GOT3 (cell line): ENCODE data around the gene VGLL4.
"Not testable (repeated sequence)": the region's sequence is repeated elsewhere in the genome, so short reads cannot be mapped to it uniquely, and the experiment has no call there.

Experiments used
- DNase-seq: peaks from one replicate; lab custom pipeline; 2025; ENCODE audit warnings: mixed read lengths; lab: John Stamatoyannopoulos, UW

Gene VGLL4

GRCh38 chr3:11529281-11529680 is 114.4 kb downstream of the VGLL4 start:
- no peak for DNase-seq

GRCh38 chr3:11526121-11526520 is 117.6 kb downstream of the VGLL4 start:
- DNase-seq, result not testable (repeated sequence)

GRCh38 chr3:11523572-11524101 is 120.1 kb downstream of the VGLL4 start:
- DNase-seq, result no peak

GRCh38 chr3:11522953-11523571 is 120.7 kb downstream of the VGLL4 start:
- no peak for DNase-seq

GRCh38 chr3:11522398-11522715 is 121.4 kb downstream of the VGLL4 start:
- no peak for DNase-seq

- DNase-seq, result no peak
These were observed 122.5 kb downstream of the VGLL4 start for GRCh38 chr3:11521167-11521566.

- no peak for DNase-seq
These were observed 126.1 kb downstream of the VGLL4 start for GRCh38 chr3:11517601-11518000.

GRCh38 chr3:11514191-11514821 is 129.4 kb downstream of the VGLL4 start:
- no peak for DNase-seq

GRCh38 chr3:11513817-11514135 is 129.9 kb downstream of the VGLL4 start:
- no peak for DNase-seq

GRCh38 chr3:11513125-11513816 is 130.4 kb downstream of the VGLL4 start:
- DNase-seq, result not testable (repeated sequence)

- not testable (repeated sequence) for DNase-seq
These were observed 132.1 kb downstream of the VGLL4 start for GRCh38 chr3:11511606-11512005.

- no peak for DNase-seq
These were observed 133.4 kb downstream of the VGLL4 start for GRCh38 chr3:11510356-11510755.

GRCh38 chr3:11510001-11510340 is 133.7 kb downstream of the VGLL4 start:
- DNase-seq, result no peak

- DNase-seq, result no peak
These were observed 134.3 kb downstream of the VGLL4 start for GRCh38 chr3:11509173-11510000.

- no peak for DNase-seq
These were observed 135.2 kb downstream of the VGLL4 start for GRCh38 chr3:11508346-11509172.

- DNase-seq, result no peak
These were observed 136.0 kb downstream of the VGLL4 start for GRCh38 chr3:11507719-11508118.
